Tibial nerve (tissue), 3 donors: ENCODE measurements around the gene DNM1L.

Experiments used
- CTCF ChIP-seq, 5 experiments: fragments of 200-600 bp in 3 of 5; fragments of 450-650 bp in 2 of 5; sonication (generic) in 3 of 5; IDR thresholded peaks; one replicate each; pipeline ENCODE4 v1.5.1; 2016 to 2019; ENCODE audit warnings: antibody characterized with exemption in 5 of 5, mild to moderate bottlenecking in 3 of 5, moderate library complexity in 2 of 5
- POLR2A ChIP-seq, 2 donors: fragments of 450-650 bp; IDR thresholded peaks; one replicate each; pipeline ENCODE4 v1.6.1; 2017; ENCODE audit warnings: antibody characterized with exemption in 2 of 2, mild to moderate bottlenecking in 2 of 2, moderate library complexity in 2 of 2

GRCh38 chr12:32736445-32736844, 57.3 kb downstream of the DNM1L start:
- TF ChIP-seq CTCF (IDR thresholded peaks at IDR 0.05) = no peak
- no peak for TF ChIP-seq POLR2A (IDR thresholded peaks at IDR 0.05)
